Duodenal mucosa (tissue), 2 donors: Measurements from ENCODE around the gene POLD2.

Experiments used
- H3K27ac ChIP-seq: one replicate; pipeline ENCODE4 v1.7.0; 2013; ENCODE audit warnings: low read depth, low read length
- H3K27me3 ChIP-seq, 2 donors: one replicate each; pipeline ENCODE4 v1.7.0; 2013; ENCODE audit warnings: low read length in 2 of 2, control low read depth in 1 of 2; ENCODE audit not compliant: insufficient read depth in 2 of 2, control insufficient read depth in 1 of 2
- H3K36me3 ChIP-seq, 2 donors: one replicate each; pipeline ENCODE4 v1.7.0; 2013; ENCODE audit warnings: low read length in 2 of 2, control low read depth in 1 of 2; ENCODE audit not compliant: insufficient read depth in 2 of 2, control insufficient read depth in 1 of 2
- H3K4me1 ChIP-seq, 2 donors: one replicate each; pipeline ENCODE4 v1.7.0; 2013; ENCODE audit warnings: low read length in 2 of 2, control low read depth in 1 of 2; ENCODE audit not compliant: insufficient read depth in 2 of 2, control insufficient read depth in 1 of 2
- H3K4me3 ChIP-seq, 2 donors: one replicate each; pipeline ENCODE4 v1.7.0; 2013; ENCODE audit warnings: low read length in 2 of 2, low read depth in 1 of 2
- H3K9ac ChIP-seq, 2 donors: one replicate each; pipeline ENCODE4 v1.7.0; 2013; ENCODE audit warnings: low read length in 2 of 2, low read depth in 1 of 2
- H3K9me3 ChIP-seq, 2 donors: one replicate each; pipeline ENCODE4 v1.7.0; 2013; ENCODE audit warnings: low read length in 2 of 2, control low read depth in 1 of 2; ENCODE audit not compliant: control insufficient read depth in 1 of 2

The POLD2 gene

DNA sequence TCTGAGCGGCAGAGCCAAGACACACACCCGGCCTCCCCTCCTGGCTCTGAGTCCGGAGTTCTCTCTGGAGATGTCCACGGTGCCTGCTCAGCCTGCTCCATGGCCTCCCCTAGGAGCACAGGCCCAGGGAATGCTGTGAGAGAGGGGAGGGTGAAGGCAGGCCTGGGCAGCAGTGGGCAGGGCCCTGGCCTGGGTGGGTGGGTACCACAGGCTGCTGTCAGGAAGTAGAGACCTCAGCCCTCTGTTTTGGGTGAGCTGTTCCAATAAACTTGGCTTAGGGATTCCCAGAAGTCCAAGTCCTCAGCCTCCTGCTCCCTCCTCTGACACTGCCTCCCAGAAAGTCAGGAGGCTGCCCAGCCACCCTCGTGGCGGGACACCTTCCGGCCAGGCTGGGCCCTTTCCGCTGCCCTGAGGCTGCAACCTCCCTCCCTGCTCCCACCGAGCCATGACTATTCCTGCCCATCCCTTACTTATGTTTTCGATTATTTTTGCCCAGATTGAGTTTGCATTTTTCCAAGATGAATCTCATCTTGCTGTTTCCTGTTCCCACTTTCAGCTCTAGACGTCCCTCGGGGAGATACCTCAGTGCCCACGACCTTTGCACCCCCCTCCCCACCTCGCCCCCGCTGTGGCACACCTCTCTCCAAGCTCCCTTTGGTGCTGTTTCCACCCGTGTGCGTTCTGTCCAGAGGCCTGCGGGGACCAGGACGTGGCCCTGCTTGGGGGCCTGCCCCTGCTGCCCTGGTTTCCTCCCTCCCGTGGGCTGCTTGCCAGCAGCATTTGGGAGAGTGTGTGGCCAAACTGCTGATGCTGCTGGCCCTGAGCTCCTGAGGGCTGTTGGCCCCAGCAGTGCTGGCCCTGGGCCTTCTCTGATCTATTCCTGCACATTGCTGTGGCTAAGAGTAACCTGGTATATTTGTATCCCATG is 35.2 kb downstream of the POLD2 start:
- peak overlapping the region; percentile 72 for H3K27ac ChIP-seq
- H3K4me3 ChIP-seq = no peak overlapping the region
- H3K4me1 ChIP-seq = peaks cover 4 to 5% of the 10 kb centered on the region in 2 donors

DNA sequence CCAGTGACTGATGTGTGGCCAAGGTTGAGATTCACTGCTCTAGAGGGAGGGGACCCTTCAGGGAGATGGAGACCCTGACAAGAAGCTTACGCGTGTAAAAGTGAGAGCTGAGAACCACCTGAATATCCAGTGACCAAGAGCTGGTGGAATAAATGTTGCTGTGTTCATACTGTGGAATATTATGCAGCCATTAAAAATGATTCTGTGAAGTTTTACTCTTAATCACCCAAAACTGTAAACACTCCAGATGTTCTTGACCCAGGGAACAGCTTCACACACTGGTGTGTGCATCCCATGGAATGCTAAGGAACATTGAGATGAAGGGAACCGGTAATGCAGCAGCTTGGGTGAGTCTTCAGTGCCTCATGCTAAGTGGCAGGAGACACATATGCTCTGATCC is 36.7 kb downstream of the POLD2 start:
- no peaks in the 10 kb centered on the region for H3K9me3 ChIP-seq
- no peak overlapping the region for H3K4me3 ChIP-seq
- peaks cover 4 to 5% of the 10 kb centered on the region in 2 donors for H3K4me1 ChIP-seq
- H3K36me3 ChIP-seq = no peaks in the 10 kb centered on the region
- no peak overlapping the region for H3K9ac ChIP-seq
- H3K27me3 ChIP-seq = no peaks in the 10 kb centered on the region
- no peak overlapping the region for H3K27ac ChIP-seq

More for the DNA sequence above, 35.2 kb downstream of the POLD2 start:
- no peaks in the 10 kb centered on the region for H3K9me3 ChIP-seq
- H3K36me3 ChIP-seq = no peaks in the 10 kb centered on the region
- no peaks in the 10 kb centered on the region for H3K27me3 ChIP-seq
- no peak overlapping the region for H3K9ac ChIP-seq

DNA sequence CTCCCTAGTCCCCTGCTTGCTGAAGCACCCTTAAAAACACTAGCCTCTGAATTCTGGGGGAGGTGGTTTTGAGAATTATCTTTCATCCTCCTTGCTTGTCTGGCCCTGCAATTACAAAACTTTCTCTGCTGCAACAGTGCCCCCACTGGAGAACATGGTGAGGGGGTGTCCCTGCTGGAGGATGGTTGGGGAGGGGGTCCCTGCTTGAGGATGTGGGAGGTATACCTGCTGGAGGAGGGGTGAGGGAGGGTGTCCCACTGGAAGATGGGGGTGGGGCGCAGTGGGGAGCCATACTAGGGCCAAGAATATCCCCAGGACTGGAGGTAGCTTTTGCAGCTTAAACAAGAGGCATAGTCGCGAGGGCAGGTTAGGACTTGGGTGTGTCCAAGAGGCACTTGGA is 37.8 kb downstream of the POLD2 start:
- Histone ChIP-seq H3K36me3 (peaks cover 0 to 3% of the 10 kb centered on the region in 2 donors), H3K27me3 (no peaks in the 10 kb centered on the region), H3K4me1 (peaks cover 15% of the 10 kb centered on the region in 2 donors), H3K4me3 (no peak overlapping the region), H3K27ac (no peak overlapping the region), H3K9ac (no peak overlapping the region), H3K9me3 (no peaks in the 10 kb centered on the region)

DNA sequence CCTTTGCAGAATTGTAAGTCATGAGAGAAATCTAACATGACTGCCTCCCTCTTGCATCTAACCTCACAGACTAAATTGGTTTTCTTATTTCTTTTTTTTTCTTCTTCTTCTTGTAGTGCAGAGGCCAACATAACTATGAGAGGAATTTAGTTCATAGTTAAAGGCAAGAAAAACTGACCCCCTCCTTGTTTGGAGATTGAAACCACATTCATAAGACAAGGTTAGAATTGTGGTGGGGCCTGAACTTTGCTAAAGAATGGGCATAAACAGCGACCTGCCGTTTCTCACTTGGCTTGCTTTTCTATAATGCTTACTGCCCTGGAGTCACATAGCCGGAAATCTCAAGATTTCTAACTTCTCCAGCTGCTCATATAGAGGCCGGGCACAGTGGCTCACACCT is 38.6 kb downstream of the POLD2 start:
- Histone ChIP-seq H3K9ac (no peak overlapping the region), H3K9me3 (no peaks in the 10 kb centered on the region), H3K36me3 (peaks cover 7 to 11% of the 10 kb centered on the region in 2 donors), H3K4me3 (no peak overlapping the region), H3K4me1 (peaks cover 17% of the 10 kb centered on the region in 2 donors), H3K27ac (no peak overlapping the region), H3K27me3 (no peaks in the 10 kb centered on the region)

DNA sequence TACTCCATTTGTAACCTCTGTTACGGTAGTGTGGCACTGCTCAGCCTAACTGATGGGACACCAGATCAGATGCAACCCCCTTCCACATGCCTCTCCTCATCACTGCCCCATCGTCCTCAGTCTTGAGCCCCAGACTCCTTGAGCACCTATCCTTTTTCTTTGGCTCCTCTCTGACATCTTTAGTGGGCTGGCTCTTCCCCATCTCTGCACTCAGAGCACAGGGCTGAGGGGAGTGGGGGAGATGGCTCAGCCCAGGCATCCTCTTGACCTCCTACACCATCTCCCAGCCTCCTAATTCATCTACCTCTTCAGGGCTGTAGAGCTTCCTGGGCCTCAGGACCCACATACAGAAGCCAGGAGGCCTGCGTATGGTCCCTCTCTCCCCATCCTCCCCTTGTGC is 39.6 kb downstream of the POLD2 start:
- peaks cover 13 to 20% of the 10 kb centered on the region in 2 donors for H3K36me3 ChIP-seq
- no peaks in the 10 kb centered on the region for H3K27me3 ChIP-seq
- peaks cover 17% of the 10 kb centered on the region in 2 donors for H3K4me1 ChIP-seq
- no peak overlapping the region for H3K4me3 ChIP-seq
- H3K9ac ChIP-seq = no peak overlapping the region
- H3K9me3 ChIP-seq = no peaks in the 10 kb centered on the region
- H3K27ac ChIP-seq = no peak overlapping the region

DNA sequence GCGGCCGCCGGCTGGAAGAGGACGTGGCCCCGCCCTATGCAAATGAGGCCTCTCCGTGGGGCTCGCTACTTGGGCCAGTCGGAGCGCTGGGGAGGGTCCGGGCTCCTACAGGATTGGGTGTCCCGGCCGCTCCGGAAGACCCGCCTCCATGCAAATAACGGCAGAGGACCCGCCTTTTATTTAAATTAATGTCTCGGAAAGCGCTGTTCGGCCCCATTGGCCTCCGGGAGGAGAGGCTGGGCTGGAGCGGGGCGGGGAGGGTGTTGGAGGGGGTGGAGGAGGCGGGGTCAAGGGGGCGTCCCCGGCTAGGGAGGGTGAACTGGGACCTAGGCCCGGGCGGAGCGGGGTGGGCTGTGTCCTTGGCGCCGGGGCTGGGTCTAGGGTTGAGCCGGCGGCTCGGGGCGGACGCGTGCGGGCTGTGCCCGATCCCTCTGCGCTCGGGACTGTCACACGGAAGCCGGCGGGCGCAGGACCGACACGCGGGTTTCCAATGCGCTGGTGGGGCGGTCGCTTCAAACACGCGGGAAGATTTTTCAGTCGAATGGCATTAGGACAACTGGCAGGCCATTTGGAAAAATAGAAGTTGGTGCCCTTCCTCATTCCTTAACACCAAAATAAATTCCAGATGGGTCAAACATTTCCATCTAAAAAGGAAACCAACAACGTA is 40.7 kb downstream of the POLD2 start:
- H3K4me1 ChIP-seq = peaks cover 12 to 13% of the 10 kb centered on the region in 2 donors

DNA sequence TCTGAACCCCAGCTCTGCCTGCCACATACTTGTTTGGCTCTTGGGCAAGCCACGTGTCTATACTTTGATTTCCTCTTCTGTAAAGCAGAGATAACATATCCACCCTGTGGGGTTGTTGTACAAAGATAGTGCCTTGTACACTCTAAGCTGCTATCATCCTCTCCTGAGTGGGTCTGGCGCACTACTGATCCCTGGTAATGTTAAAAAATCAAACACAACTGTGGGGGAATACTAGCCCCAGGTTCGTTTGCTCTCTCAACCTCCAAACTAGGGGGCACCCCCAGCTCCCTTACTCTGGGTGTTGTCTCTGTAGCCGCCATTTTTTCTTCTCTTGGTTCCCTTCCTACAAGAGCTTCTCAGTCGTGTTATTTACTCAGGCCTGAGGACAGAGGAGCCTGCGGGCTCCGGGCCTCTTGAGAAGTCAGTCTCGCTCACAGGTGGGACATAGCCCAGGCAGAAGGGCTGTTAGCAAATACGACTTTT is 42.0 kb downstream of the POLD2 start:
- Histone ChIP-seq H3K4me1 (peaks cover 13 to 16% of the 10 kb centered on the region in 2 donors), H3K9me3 (no peaks in the 10 kb centered on the region), H3K4me3 (peak overlapping the region; percentile 78 to 86), H3K9ac (peak overlapping the region in 1 of 2 donors; percentile 69), H3K27me3 (no peaks in the 10 kb centered on the region), H3K36me3 (peaks cover 22 to 45% of the 10 kb centered on the region in 2 donors), H3K27ac (no peak overlapping the region)

More for the DNA sequence above, 40.7 kb downstream of the POLD2 start:
- Histone ChIP-seq H3K9me3 (no peaks in the 10 kb centered on the region), H3K4me3 (peak overlapping the region; percentile 72), H3K36me3 (peaks cover 22 to 32% of the 10 kb centered on the region in 2 donors), H3K27ac (peak overlapping the region; percentile 82), H3K27me3 (no peaks in the 10 kb centered on the region), H3K9ac (peak overlapping the region; percentile 58 to 67)

DNA sequence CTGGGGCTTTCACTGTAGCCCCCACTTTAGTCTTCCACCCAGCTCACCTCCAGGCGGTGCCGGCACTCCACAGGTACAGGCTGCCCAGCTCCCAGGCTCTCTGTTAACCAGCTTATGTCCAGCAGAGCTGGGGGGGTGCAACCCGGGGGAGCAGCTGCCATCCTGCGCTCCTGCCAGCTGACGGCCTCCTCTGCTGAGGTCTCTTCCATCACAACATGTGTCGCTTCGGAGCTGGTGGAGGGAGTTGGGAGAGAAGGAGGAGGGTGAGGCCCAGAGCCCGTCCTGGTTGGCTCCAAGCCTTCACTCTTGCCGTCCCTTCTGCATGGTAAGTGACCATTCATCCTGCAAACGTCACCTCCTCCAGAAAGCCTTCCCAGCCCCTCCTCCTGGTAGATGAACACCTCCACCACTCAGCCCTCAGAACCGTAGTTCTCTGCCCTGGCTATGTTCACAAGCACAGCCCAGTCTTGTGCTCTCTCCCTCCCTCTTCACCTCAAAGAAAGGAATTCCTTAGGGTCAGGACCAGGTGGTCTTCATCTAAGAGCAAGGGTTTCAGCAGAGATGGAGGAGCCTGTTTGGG is 42.6 kb downstream of the POLD2 start:
- no peak overlapping the region for H3K27ac ChIP-seq
- peaks cover 22 to 51% of the 10 kb centered on the region in 2 donors for H3K36me3 ChIP-seq
- no peaks in the 10 kb centered on the region for H3K9me3 ChIP-seq
- peak overlapping the region in 1 of 2 donors; percentile 69 for H3K9ac ChIP-seq
- peaks cover 18 to 20% of the 10 kb centered on the region in 2 donors for H3K4me1 ChIP-seq
- no peaks in the 10 kb centered on the region for H3K27me3 ChIP-seq
- H3K4me3 ChIP-seq = peak overlapping the region; percentile 78 to 86

DNA sequence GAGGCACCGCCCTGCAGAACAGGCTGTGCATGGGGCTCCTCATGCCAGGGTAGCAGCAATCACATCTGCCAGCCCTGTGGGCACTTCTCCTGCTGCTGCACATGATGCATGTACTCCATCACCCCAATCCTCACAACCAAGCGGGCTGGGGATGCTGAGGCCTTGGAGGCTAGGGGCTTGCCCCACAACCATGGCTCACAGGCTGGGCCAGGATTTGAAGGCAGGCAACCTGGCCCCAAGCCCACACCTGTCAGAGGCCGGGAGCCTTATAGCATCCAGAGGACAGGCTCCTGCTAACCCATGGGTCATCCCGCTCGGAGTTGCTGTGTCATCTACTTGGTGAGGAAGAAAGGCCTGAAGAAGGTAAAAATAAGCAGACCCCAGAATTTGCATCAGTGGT is 43.2 kb downstream of the POLD2 start:
- no peak overlapping the region for H3K4me3 ChIP-seq
- H3K27me3 ChIP-seq = no peaks in the 10 kb centered on the region
- no peak overlapping the region for H3K27ac ChIP-seq
- H3K36me3 ChIP-seq = peaks cover 22 to 57% of the 10 kb centered on the region in 2 donors
- H3K4me1 ChIP-seq = peaks cover 18 to 20% of the 10 kb centered on the region in 2 donors
- no peaks in the 10 kb centered on the region for H3K9me3 ChIP-seq
- H3K9ac ChIP-seq = no peak overlapping the region
